Neural progenitor cell (in vitro differentiated cells): Measurements from ENCODE around the gene TSC2.

Experiments
- EZH2 ChIP-seq: fragments of 200-600 bp; sonication (generic); IDR thresholded peaks from 2 replicates; pipeline ENCODE4 v1.6.1; 2017; ENCODE audit warnings: antibody characterized with exemption, mild to moderate bottlenecking, moderate library complexity
- TF ChIP-seq, protein P1 (sequence below): fragments of 200-600 bp; sonication (generic); IDR thresholded peaks from 2 replicates; pipeline ENCODE4 v1.5.1; 2017; ENCODE audit warnings: antibody characterized with exemption, mild to moderate bottlenecking

DNA sequence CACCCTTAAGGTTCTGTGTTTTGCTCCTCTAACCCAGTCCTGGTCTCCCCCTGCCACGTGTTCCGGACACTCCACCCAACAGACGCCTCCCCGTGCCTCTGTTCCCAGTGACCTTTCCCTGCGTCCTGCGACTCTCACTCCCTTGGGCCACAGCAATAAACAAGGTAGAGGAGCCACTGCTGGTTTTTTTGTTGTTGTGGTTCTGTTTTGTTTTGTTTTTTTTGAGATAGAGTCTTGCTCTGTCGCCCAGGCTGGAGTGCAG is 31.9 kb upstream of the TSC2 start:
- TF ChIP-seq, protein P1, sequence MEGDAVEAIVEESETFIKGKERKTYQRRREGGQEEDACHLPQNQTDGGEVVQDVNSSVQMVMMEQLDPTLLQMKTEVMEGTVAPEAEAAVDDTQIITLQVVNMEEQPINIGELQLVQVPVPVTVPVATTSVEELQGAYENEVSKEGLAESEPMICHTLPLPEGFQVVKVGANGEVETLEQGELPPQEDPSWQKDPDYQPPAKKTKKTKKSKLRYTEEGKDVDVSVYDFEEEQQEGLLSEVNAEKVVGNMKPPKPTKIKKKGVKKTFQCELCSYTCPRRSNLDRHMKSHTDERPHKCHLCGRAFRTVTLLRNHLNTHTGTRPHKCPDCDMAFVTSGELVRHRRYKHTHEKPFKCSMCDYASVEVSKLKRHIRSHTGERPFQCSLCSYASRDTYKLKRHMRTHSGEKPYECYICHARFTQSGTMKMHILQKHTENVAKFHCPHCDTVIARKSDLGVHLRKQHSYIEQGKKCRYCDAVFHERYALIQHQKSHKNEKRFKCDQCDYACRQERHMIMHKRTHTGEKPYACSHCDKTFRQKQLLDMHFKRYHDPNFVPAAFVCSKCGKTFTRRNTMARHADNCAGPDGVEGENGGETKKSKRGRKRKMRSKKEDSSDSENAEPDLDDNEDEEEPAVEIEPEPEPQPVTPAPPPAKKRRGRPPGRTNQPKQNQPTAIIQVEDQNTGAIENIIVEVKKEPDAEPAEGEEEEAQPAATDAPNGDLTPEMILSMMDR: no peak
- TF ChIP-seq EZH2: no peak
